T47D (cell line): Measurements from ENCODE around the gene ZC3H12D.
"Not testable (repeated sequence)": the region's sequence is repeated elsewhere in the genome, so short reads cannot be mapped to it uniquely, and the experiment has no call there.

ENCODE experiments used
- DNase-seq, 2 experiments: peaks; one replicate each; pipeline versions ENCODE4 v3.0.0 to v3.0.0-alpha.2; 2011 to 2012; ENCODE audit warnings: low read depth in 1 of 2, low spot score in 1 of 2
- JUND ChIP-seq: IDR thresholded peaks from 2 replicates; pipeline ENCODE4 v1.6.1; 2012; ENCODE audit warnings: low read depth
- in situ Hi-C: cut with HindIII; loops from 2 replicates; pipeline ENCODE4 v1.10.0; 2016; ENCODE audit warnings: low sequenced_read_pairs, low pct_unique_long_range_greater_than_20kb

ZC3H12D gene

GRCh38 chr6:149474108-149474935 is 10.5 kb downstream of the ZC3H12D start:
- in situ Hi-C loops, result no loop called here
- no peak for DNase-seq
- no peak for TF ChIP-seq JUND

- in situ Hi-C loops, result no loop called here
- no peak for DNase-seq
- no peak for TF ChIP-seq JUND
These were observed 11.4 kb downstream of the ZC3H12D start for GRCh38 chr6:149473080-149474052.

DNA sequence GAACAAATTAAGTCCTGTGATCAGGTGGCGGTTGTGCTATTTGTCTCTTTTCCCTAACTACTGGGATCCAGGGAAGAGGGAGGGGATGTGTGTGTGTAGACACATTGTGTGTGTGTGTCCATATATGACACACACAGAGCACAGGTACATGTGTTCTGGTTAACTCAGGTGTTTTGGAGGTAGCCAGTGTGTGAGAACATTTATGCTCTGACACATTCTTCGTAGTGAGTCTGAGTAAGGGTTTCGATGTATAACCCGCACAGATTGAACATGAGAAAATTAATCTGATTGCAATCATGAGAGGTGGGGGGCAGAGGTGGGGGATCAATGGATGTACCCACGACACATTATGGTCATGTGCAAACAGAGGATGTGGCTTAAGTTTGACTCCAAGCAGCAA is 12.6 kb downstream of the ZC3H12D start:
- DNase-seq, result no peak
- in situ Hi-C loops, result no loop called here
- no peak for TF ChIP-seq JUND

- in situ Hi-C loops, result no loop called here
- TF ChIP-seq JUND, result no peak
- DNase-seq, result no peak
These were observed 13.0 kb downstream of the ZC3H12D start for GRCh38 chr6:149471801-149472200.

DNA sequence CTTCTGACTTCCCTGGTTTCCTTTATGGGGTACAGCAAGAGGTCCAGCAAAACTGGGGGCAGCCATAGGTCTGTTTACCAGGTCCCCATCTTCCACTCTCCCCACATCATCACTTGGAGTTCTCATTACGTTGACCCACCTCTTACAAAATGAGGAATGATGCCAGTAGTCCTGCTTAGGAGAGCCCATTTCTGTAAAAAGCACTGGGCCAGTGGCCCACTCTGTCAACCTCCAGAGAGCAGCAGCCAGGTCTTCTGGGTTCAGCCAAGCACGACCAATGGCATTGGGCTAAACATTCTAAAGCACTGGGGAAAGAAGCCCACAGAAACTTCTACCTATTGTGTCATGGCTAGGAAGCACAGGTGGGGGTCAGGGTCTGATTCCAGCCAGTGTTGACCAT is 13.9 kb downstream of the ZC3H12D start:
- no peak for TF ChIP-seq JUND
- DNase-seq, result no peak
- in situ Hi-C loops, result no loop called here

DNA sequence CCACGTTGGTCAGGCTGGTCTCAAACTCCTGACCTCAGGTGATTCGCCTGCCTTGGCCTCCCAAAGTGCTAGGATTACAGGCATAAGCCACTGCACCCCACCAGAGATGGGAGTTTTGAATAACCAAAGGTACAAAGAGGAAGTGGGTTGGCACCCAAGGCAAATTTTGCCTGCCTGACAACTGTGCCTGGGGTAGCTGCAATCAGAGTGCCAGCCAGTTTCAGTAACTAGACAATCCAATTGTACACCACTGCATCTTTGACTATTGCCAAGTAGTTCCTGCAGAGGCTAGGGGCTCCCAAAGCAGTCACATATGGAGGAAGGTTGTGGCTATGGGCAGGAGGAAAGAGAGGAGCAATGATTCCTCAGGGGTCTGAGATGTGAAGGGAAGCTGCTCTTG is 16.6 kb downstream of the ZC3H12D start:
- no peak for TF ChIP-seq JUND
- in situ Hi-C loops, result no loop called here

DNA sequence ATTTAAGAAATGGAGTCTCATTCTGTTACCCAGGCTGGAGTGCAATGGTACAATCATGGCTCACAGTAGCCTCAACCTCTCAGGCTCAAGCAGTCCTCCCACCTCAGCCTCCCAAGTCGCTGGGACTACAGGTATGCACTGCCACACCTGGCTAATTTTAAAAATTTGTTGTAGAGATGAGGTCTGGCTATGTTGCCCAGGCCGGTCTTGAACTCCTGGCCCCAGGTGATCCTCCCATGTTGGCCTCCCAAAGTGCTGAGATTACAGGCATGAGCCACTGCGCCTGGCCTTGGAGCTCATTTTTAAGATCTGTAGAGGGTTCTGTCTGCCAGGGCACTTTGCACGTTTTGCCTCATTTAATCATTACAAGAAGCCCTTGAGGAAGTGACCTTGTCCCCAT is 17.5 kb downstream of the ZC3H12D start:
- in situ Hi-C loops, result no loop called here
- no peak for TF ChIP-seq JUND
- DNase-seq, result no peak

More for the DNA sequence above, 16.6 kb downstream of the ZC3H12D start:
- no peak for DNase-seq

DNA sequence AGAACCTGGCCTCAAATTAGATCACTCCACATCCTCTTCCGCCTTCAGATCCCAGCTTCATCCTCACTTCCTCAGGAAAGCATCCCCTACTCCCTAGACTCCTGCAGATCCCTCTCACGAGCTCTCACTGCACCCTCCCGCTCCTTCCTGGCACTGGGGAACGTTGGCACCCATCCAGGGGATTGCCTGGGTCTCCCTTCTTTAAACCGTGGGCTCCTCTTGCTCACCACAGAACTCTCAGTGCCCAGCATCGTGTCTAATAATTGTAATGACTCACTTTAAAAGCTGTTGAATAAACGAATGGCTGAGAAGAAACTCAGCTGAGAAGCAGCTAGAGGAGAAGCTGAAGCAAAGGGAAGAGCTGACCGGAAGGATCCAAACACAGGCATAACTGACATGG is 20.4 kb downstream of the ZC3H12D start:
- TF ChIP-seq JUND, result no peak
- in situ Hi-C loops, result no loop called here
- DNase-seq, result no peak

DNA sequence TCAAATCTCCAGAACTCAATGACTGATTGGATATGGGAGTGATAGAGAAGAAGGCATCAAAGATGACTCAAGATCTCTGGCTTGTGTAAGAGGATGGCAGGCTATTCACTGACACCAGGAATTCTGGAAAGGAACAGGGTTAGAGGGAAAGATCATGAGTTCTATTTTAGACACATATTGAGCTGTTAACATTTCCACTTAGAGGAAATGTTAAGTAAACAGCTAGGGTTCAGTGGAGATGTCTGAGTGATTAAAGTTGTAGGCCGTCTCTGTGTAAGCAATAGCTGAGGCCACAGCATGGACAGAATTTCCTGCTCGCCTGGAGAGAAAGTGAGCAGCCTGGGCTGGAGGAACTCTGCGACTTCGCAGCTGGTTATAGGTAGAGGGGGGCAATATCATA is 21.0 kb downstream of the ZC3H12D start:
- in situ Hi-C loops, result no loop called here
- DNase-seq, result no peak
- no peak for TF ChIP-seq JUND

- in situ Hi-C loops, DNase-seq: not testable (repeated sequence)
These were observed 22.1 kb downstream of the ZC3H12D start for GRCh38 chr6:149462712-149463111.

DNA sequence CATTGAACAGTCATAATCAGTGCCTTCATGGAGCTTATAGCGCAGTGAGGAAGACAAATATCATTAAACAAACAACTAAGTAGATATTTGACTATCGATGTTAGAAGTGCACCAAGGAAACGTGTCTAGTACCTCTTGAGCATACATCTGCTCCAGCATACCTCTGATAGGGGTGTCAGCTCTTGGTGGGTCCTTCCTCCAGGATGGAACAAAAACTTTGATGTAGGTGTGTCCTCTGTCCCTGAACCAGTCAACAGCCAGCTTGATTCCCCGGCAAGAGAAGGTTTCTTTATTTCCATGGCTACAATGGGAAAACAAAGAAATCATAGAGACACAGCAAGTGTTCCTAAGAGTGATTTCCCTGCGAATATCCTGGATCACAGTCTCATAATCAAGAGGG is 23.1 kb downstream of the ZC3H12D start:
- no peak for DNase-seq
- in situ Hi-C loops, result no loop called here
- TF ChIP-seq JUND, result no peak

DNA sequence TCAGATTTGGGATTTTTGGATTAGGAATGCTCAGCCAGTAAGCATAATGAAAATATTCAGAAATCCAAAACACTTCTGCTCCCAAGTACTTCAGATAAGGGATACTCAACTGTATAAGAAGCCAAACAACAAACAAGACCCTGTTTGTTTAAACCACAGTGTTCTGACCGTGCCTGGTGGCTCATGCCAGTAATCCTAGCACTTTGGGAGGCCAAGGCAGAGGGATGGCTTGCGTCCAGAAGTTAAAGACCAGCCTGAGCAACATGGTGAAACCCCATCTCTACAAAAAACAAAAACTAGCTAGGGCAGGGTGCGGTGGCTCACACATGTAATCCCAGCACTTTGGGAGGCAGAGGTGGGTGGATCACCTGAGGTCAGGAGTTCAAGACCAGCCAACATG is 24.6 kb downstream of the ZC3H12D start:
- in situ Hi-C loops, DNase-seq: not testable (repeated sequence)

GRCh38 chr6:149459761-149460160 is 25.1 kb downstream of the ZC3H12D start:
- TF ChIP-seq JUND, result no peak
- in situ Hi-C loops, result no loop called here
- no peak for DNase-seq

DNA sequence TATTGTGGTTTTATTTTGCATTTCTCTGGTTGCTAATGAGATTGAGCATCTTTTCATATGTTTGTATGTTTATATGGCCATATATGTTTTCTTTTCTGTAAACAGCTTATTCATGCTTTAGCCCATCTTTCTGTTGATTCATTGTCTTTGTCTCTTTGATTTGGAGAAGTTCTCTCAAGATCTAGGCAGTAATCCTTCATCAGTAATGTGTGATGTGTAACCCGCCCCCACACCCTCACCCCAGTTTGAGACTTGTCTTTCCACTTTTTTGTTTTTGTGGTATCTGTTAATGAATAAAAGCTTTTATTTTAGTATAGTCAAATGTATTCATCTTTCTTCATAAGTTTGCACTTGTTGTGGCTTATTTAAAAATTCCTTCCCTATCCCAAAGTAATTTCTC is 26.0 kb downstream of the ZC3H12D start:
- no peak for DNase-seq
- TF ChIP-seq JUND, result no peak
- in situ Hi-C loops, result no loop called here
